Liver (tissue), 9 donors: ENCODE results near the gene DDIAS. TPM values are rescaled to one million over a fixed set of nuclear protein-coding genes. Genes with fewer than 3 reads are reported as not detected.

Source experiments
- DNase-seq: peaks from one replicate; pipeline ENCODE4 v3.0.0-alpha.2; 2017; ENCODE audit warnings: low spot score
- H3K27ac ChIP-seq, 2 donors: one replicate each; pipeline ENCODE4 v1.7.0; 2013; ENCODE audit warnings: inconsistent platforms in 2 of 2, low read length in 2 of 2, control low read depth in 1 of 2, low read depth in 1 of 2, mild to moderate bottlenecking in 1 of 2
- H3K27me3 ChIP-seq, 4 donors: one replicate each; pipeline versions ENCODE4 v1.6.1 to v1.7.0; 2013; ENCODE audit warnings: low read length in 3 of 4, inconsistent platforms in 1 of 4, mild to moderate bottlenecking in 1 of 4, moderate library complexity in 1 of 4; ENCODE audit not compliant: control insufficient read depth in 4 of 4, insufficient read depth in 4 of 4
- H3K36me3 ChIP-seq, 4 donors: one replicate each; pipeline versions ENCODE4 v1.6.1 to v1.7.0; 2013; ENCODE audit warnings: low read length in 3 of 4, mild to moderate bottlenecking in 3 of 4, low read depth in 1 of 4, moderate library complexity in 1 of 4; ENCODE audit not compliant: control insufficient read depth in 4 of 4, insufficient read depth in 3 of 4
- H3K4me1 ChIP-seq, 4 donors: one replicate each; pipeline versions ENCODE4 v1.6.1 to v1.7.0; 2013; ENCODE audit warnings: low read length in 3 of 4, mild to moderate bottlenecking in 3 of 4, moderate library complexity in 1 of 4; ENCODE audit not compliant: control insufficient read depth in 4 of 4, insufficient read depth in 4 of 4
- H3K4me3 ChIP-seq, 3 donors: one replicate each; pipeline versions ENCODE4 v1.6.1 to v1.7.0; 2013; ENCODE audit warnings: low read length in 3 of 3, control low read depth in 1 of 3, low read depth in 1 of 3, mild to moderate bottlenecking in 1 of 3
- H3K9ac ChIP-seq, 2 donors: one replicate each; pipeline ENCODE4 v1.7.0; 2013; ENCODE audit warnings: low read length in 2 of 2, mild to moderate bottlenecking in 2 of 2, moderate library complexity in 2 of 2, control low read depth in 1 of 2, low read depth in 1 of 2
- H3K9me3 ChIP-seq, 4 donors: one replicate each; pipeline versions ENCODE4 v1.6.1 to v1.7.0; 2013; ENCODE audit warnings: low read length in 3 of 4; ENCODE audit not compliant: control insufficient read depth in 4 of 4
- EGR1 ChIP-seq, 2 donors: IDR thresholded peaks; 2 replicates each; pipeline ENCODE4 v1.6.1; 2016 to 2018; ENCODE audit warnings: antibody characterized with exemption in 2 of 2, low read depth in 2 of 2
- FOXA2 ChIP-seq: IDR thresholded peaks from 2 replicates; pipeline ENCODE4 v1.6.1; 2016; ENCODE audit warnings: antibody characterized with exemption
- GABPA ChIP-seq, 2 donors: IDR thresholded peaks in 1 of 2; conservative IDR thresholded peaks in 1 of 2; 2 replicates each; pipeline ENCODE4 v1.6.1; 2016; ENCODE audit warnings: antibody characterized with exemption in 2 of 2, mild to moderate bottlenecking in 1 of 2, moderate library complexity in 1 of 2
- HNF4A ChIP-seq, 2 donors: conservative IDR thresholded peaks; 2 replicates each; pipeline ENCODE4 v1.6.1; 2016; ENCODE audit warnings: antibody characterized with exemption in 2 of 2, mild to moderate bottlenecking in 2 of 2
- HNF4G ChIP-seq: IDR thresholded peaks from 2 replicates; pipeline ENCODE4 v1.6.1; 2016; ENCODE audit warnings: antibody characterized with exemption
- JUND ChIP-seq, 2 donors: IDR thresholded peaks; 2 replicates each; pipeline ENCODE4 v1.6.1; 2016; ENCODE audit warnings: antibody characterized with exemption in 2 of 2
- NR2F2 ChIP-seq: IDR thresholded peaks from 2 replicates; pipeline ENCODE4 v1.6.1; 2016; ENCODE audit warnings: antibody characterized with exemption
- RAD21 ChIP-seq, 2 donors: IDR thresholded peaks; 2 replicates each; pipeline ENCODE4 v1.6.1; 2016; ENCODE audit warnings: antibody characterized with exemption in 2 of 2, mild to moderate bottlenecking in 2 of 2
- RXRA ChIP-seq, 2 donors: IDR thresholded peaks; 2 replicates each; pipeline ENCODE4 v1.6.1; 2017 to 2018; ENCODE audit warnings: antibody characterized with exemption in 2 of 2, mild to moderate bottlenecking in 1 of 2
- SP1 ChIP-seq: IDR thresholded peaks from 2 replicates; pipeline ENCODE4 v1.6.1; 2018; ENCODE audit warnings: antibody characterized with exemption, mild to moderate bottlenecking
- TAF1 ChIP-seq: conservative IDR thresholded peaks from 2 replicates; pipeline ENCODE4 v1.6.1; 2016; ENCODE audit warnings: antibody characterized with exemption, mild to moderate bottlenecking
- YY1 ChIP-seq: IDR thresholded peaks from 2 replicates; pipeline ENCODE4 v1.6.1; 2016; ENCODE audit warnings: antibody characterized with exemption, mild to moderate bottlenecking
- WGBS: extraction: QIAGEN DNeasy Blood & Tissue Kit; methylation state at CpG from one replicate; pipeline ENCODE4 v1.1.7; 2013; 5-methylcytosine and 5-hydroxymethylcytosine counted together
- polyA plus RNA-seq, 2 donors: library from polyadenylated mRNA; stranded (reverse) in 1 of 2; unstranded in 1 of 2; fragments of 200-250 nt in 1 of 2; fragments of >200 nt in 1 of 2; fragmentation: Nextera tagmentation in 1 of 2; extraction: Ambion mirVana in 1 of 2; gene quantifications; one replicate each; pipeline versions ENCODE4 v1.2.1 to v1.2.3, GENCODE V29; 2013 to 2015
- total RNA-seq, 2 donors: library from RNA; depleted of rRNA; stranded (reverse); fragments of >200 nt; gene quantifications; one replicate each; pipeline ENCODE4 v1.2.3, GENCODE V29; 2014
- TF ChIP-seq, protein P1 (sequence below): IDR thresholded peaks from 2 replicates; pipeline ENCODE4 v1.6.1; 2016; ENCODE audit warnings: antibody characterized with exemption, mild to moderate bottlenecking
- TF ChIP-seq, protein P2 (sequence below): IDR thresholded peaks from 2 replicates; pipeline ENCODE4 v1.6.1; 2016; ENCODE audit warnings: antibody characterized with exemption
- TF ChIP-seq, protein P3 (sequence below): fragments of 150-350 bp; IDR thresholded peaks from 2 replicates; pipeline ENCODE4 v1.5.1; 2017; ENCODE audit warnings: improper control_type of control experiment, low read depth, low read length; ENCODE audit not compliant: missing input control
- TF ChIP-seq, protein P4 (sequence below): IDR thresholded peaks from 2 replicates; pipeline ENCODE4 v1.6.1; 2016; ENCODE audit warnings: antibody characterized with exemption
- TF ChIP-seq, protein P5 (sequence below): IDR thresholded peaks from 2 replicates; pipeline ENCODE4 v1.6.1; 2016; ENCODE audit warnings: antibody characterized with exemption
- donor health status: healthy.
- donor health status: healthy.
- donor health status: healthy.
- donor health status: healthy.
- donor health status: healthy.

DDIAS gene
- total and polyA plus RNA-seq, 4 donors: 0.25 to 8.4 (median 0.47) TPM

DNA sequence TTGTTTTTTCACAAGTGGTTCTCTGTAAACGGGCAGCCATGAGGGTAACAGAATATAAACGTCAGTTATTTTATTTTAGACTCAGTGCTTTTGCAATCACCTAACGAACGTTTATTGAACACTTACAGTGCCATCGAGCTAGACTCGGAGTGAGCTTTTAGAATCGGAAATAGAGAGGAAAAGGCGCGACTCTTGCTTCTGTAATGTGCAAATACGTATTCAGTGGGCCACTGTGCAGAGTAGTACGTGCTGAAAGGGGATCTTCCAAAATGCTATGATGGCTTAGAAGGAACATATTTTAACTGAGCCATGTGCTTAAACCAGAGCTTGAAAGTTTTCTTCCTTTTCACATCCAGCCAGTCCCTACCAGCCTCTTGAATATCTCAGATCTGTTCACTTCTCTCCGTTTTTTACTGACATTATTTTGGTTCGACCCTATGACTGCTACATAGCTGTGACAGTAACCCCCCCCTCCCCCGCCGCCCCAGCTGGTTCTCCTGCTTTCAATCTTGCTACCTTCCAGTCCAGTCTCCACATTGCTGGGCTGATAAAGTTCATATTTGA lies 468 bp downstream of the DDIAS start:
- H3K4me1 ChIP-seq: peaks cover 2 to 27% (median 10%) of the 10 kb centered on the region in 4 donors
- H3K9me3 ChIP-seq: no peaks in the 10 kb centered on the region
- no peak for TF ChIP-seq FOXA2
- no peak for TF ChIP-seq RXRA (IDR thresholded peaks at IDR 0.05)
- TF ChIP-seq, protein P1, sequence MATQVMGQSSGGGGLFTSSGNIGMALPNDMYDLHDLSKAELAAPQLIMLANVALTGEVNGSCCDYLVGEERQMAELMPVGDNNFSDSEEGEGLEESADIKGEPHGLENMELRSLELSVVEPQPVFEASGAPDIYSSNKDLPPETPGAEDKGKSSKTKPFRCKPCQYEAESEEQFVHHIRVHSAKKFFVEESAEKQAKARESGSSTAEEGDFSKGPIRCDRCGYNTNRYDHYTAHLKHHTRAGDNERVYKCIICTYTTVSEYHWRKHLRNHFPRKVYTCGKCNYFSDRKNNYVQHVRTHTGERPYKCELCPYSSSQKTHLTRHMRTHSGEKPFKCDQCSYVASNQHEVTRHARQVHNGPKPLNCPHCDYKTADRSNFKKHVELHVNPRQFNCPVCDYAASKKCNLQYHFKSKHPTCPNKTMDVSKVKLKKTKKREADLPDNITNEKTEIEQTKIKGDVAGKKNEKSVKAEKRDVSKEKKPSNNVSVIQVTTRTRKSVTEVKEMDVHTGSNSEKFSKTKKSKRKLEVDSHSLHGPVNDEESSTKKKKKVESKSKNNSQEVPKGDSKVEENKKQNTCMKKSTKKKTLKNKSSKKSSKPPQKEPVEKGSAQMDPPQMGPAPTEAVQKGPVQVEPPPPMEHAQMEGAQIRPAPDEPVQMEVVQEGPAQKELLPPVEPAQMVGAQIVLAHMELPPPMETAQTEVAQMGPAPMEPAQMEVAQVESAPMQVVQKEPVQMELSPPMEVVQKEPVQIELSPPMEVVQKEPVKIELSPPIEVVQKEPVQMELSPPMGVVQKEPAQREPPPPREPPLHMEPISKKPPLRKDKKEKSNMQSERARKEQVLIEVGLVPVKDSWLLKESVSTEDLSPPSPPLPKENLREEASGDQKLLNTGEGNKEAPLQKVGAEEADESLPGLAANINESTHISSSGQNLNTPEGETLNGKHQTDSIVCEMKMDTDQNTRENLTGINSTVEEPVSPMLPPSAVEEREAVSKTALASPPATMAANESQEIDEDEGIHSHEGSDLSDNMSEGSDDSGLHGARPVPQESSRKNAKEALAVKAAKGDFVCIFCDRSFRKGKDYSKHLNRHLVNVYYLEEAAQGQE: no peak
- TF ChIP-seq, protein P2, sequence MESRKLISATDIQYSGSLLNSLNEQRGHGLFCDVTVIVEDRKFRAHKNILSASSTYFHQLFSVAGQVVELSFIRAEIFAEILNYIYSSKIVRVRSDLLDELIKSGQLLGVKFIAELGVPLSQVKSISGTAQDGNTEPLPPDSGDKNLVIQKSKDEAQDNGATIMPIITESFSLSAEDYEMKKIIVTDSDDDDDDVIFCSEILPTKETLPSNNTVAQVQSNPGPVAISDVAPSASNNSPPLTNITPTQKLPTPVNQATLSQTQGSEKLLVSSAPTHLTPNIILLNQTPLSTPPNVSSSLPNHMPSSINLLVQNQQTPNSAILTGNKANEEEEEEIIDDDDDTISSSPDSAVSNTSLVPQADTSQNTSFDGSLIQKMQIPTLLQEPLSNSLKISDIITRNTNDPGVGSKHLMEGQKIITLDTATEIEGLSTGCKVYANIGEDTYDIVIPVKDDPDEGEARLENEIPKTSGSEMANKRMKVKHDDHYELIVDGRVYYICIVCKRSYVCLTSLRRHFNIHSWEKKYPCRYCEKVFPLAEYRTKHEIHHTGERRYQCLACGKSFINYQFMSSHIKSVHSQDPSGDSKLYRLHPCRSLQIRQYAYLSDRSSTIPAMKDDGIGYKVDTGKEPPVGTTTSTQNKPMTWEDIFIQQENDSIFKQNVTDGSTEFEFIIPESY: no peak
- TF ChIP-seq HNF4G: no peak
- no peak for TF ChIP-seq YY1
- no peak for TF ChIP-seq NR2F2
- TF ChIP-seq, protein P3, sequence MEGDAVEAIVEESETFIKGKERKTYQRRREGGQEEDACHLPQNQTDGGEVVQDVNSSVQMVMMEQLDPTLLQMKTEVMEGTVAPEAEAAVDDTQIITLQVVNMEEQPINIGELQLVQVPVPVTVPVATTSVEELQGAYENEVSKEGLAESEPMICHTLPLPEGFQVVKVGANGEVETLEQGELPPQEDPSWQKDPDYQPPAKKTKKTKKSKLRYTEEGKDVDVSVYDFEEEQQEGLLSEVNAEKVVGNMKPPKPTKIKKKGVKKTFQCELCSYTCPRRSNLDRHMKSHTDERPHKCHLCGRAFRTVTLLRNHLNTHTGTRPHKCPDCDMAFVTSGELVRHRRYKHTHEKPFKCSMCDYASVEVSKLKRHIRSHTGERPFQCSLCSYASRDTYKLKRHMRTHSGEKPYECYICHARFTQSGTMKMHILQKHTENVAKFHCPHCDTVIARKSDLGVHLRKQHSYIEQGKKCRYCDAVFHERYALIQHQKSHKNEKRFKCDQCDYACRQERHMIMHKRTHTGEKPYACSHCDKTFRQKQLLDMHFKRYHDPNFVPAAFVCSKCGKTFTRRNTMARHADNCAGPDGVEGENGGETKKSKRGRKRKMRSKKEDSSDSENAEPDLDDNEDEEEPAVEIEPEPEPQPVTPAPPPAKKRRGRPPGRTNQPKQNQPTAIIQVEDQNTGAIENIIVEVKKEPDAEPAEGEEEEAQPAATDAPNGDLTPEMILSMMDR: no peak
- TF ChIP-seq RAD21 (IDR thresholded peaks at IDR 0.05): no peak
- no peak for TF ChIP-seq JUND (IDR thresholded peaks at IDR 0.05)
- no peaks in the 10 kb centered on the region for H3K27me3 ChIP-seq
- no peak overlapping the region for H3K9ac ChIP-seq
- no peak overlapping the region for H3K27ac ChIP-seq
- 9% methylated on average over 15 of the region's 15 CpGs for WGBS
- peak overlapping the region; percentile 62 to 90 (median 72) for H3K4me3 ChIP-seq
- H3K36me3 ChIP-seq: no peaks in the 10 kb centered on the region
- no peak for DNase-seq

DNA sequence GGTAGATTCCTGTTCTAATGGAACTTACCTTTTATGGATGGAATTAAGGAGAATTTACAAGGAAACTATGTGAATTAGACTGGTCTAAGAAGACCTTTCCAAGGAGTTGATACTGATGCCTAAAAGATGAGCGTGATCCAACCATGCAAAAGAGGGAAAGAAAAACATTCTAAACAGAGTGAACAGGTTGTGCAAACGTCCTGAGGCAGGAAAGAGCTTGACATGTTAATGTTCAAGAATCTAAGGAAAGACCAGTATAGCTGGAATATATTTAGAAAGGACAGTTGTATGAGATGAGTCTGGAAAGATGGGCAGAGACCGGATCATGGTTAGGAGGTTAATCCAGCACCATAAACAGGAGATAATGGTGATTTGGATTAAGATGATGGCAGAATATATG lies 1.3 kb downstream of the DDIAS start:
- no peaks in the 10 kb centered on the region for H3K9me3 ChIP-seq
- no peaks in the 10 kb centered on the region for H3K36me3 ChIP-seq
- DNase-seq: no peak
- no peaks in the 10 kb centered on the region for H3K27me3 ChIP-seq
- no peak for TF ChIP-seq EGR1 (IDR thresholded peaks at IDR 0.05; ENCODE audit: low read depth in 2 of 2)
- TF ChIP-seq YY1: no peak
- TF ChIP-seq HNF4A (conservative IDR thresholded peaks at IDR 0.05): no peak
- TF ChIP-seq NR2F2: no peak
- TF ChIP-seq, protein P4, sequence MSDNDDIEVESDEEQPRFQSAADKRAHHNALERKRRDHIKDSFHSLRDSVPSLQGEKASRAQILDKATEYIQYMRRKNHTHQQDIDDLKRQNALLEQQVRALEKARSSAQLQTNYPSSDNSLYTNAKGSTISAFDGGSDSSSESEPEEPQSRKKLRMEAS: no peak
- TF ChIP-seq JUND (IDR thresholded peaks at IDR 0.05): no peak
- TF ChIP-seq FOXA2: no peak
- TF ChIP-seq TAF1: no peak
- TF ChIP-seq, protein P5, sequence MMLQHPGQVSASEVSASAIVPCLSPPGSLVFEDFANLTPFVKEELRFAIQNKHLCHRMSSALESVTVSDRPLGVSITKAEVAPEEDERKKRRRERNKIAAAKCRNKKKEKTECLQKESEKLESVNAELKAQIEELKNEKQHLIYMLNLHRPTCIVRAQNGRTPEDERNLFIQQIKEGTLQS: no peak
- no peak for TF ChIP-seq SP1
- no peak for TF ChIP-seq GABPA (IDR thresholded peaks at IDR 0.05 in 1 of 2, conservative IDR thresholded peaks at IDR 0.05 in 1 of 2)
- TF ChIP-seq, protein P1: no peak
- no peak overlapping the region for H3K27ac ChIP-seq
- peaks cover 2 to 27% (median 10%) of the 10 kb centered on the region in 4 donors for H3K4me1 ChIP-seq
- no peak overlapping the region for H3K4me3 ChIP-seq
- 73% methylated on average over 3 of the region's 3 CpGs for WGBS
- no peak overlapping the region for H3K9ac ChIP-seq
